NCI-H2196 (cell line): ENCODE results near the gene CRYL1.
"Not testable (repeated sequence)": the region's sequence is repeated elsewhere in the genome, so short reads cannot be mapped to it uniquely, and the experiment has no call there.

Experiments
- DNase-seq: peaks from one replicate; lab custom pipeline; 2025; ENCODE audit not compliant: unreplicated experiment; lab: John Stamatoyannopoulos, UW

The CRYL1 gene

GRCh38 chr13:20461481-20461859 lies 64.2 kb downstream of the CRYL1 start:
- DNase-seq, result no peak

GRCh38 chr13:20460761-20461160 lies 64.9 kb downstream of the CRYL1 start:
- DNase-seq, result no peak

- DNase-seq, result no peak
Measured at GRCh38 chr13:20457670-20458069, 68.0 kb downstream of the CRYL1 start.

GRCh38 chr13:20456737-20457136 lies 68.9 kb downstream of the CRYL1 start:
- no peak for DNase-seq

- DNase-seq, result no peak
Measured at GRCh38 chr13:20451397-20451796, 74.3 kb downstream of the CRYL1 start.

GRCh38 chr13:20448470-20448869 lies 77.2 kb downstream of the CRYL1 start:
- DNase-seq, result no peak

GRCh38 chr13:20446900-20447299 lies 78.8 kb downstream of the CRYL1 start:
- DNase-seq, result no peak

- no peak for DNase-seq
Measured at GRCh38 chr13:20446405-20446804, 79.3 kb downstream of the CRYL1 start.

GRCh38 chr13:20442798-20443381 lies 82.8 kb downstream of the CRYL1 start:
- DNase-seq, result no peak

- DNase-seq, result no peak
Measured at GRCh38 chr13:20442375-20442774, 83.3 kb downstream of the CRYL1 start.

GRCh38 chr13:20441879-20442278 lies 83.8 kb downstream of the CRYL1 start:
- DNase-seq, result no peak

GRCh38 chr13:20441056-20441455 lies 84.6 kb downstream of the CRYL1 start:
- DNase-seq, result no peak

GRCh38 chr13:20439261-20439660 lies 86.4 kb downstream of the CRYL1 start:
- no peak for DNase-seq

GRCh38 chr13:20438801-20439200 lies 86.9 kb downstream of the CRYL1 start:
- DNase-seq, result no peak

GRCh38 chr13:20436505-20436904 lies 89.2 kb downstream of the CRYL1 start:
- no peak for DNase-seq

GRCh38 chr13:20435616-20436368 lies 89.9 kb downstream of the CRYL1 start:
- DNase-seq, result no peak

- DNase-seq, result not testable (repeated sequence)
Measured at GRCh38 chr13:20434210-20434609, 91.4 kb downstream of the CRYL1 start.

- no peak for DNase-seq
Measured at GRCh38 chr13:20431687-20432384, 93.8 kb downstream of the CRYL1 start.

GRCh38 chr13:20431080-20431479 lies 94.6 kb downstream of the CRYL1 start:
- DNase-seq, result no peak

GRCh38 chr13:20430296-20430695 lies 95.4 kb downstream of the CRYL1 start:
- DNase-seq, result no peak

GRCh38 chr13:20429682-20430081 lies 96.0 kb downstream of the CRYL1 start:
- DNase-seq, result no peak
